GM21447 (cell line): ENCODE results near the gene WNT7B.

Experiments
- ATAC-seq: cut with Tn5 transposase; IDR thresholded peaks from one replicate; pipeline ENCODE4 v1.9.1; 2021; ENCODE audit not compliant: unreplicated experiment

The WNT7B gene

GRCh38 chr22:45997077-45997776, 20.3 kb upstream of the WNT7B start:
- ATAC-seq: no peak

- no peak for ATAC-seq
Observed at GRCh38 chr22:45996241-45997076, 19.5 kb upstream of the WNT7B start.

DNA sequence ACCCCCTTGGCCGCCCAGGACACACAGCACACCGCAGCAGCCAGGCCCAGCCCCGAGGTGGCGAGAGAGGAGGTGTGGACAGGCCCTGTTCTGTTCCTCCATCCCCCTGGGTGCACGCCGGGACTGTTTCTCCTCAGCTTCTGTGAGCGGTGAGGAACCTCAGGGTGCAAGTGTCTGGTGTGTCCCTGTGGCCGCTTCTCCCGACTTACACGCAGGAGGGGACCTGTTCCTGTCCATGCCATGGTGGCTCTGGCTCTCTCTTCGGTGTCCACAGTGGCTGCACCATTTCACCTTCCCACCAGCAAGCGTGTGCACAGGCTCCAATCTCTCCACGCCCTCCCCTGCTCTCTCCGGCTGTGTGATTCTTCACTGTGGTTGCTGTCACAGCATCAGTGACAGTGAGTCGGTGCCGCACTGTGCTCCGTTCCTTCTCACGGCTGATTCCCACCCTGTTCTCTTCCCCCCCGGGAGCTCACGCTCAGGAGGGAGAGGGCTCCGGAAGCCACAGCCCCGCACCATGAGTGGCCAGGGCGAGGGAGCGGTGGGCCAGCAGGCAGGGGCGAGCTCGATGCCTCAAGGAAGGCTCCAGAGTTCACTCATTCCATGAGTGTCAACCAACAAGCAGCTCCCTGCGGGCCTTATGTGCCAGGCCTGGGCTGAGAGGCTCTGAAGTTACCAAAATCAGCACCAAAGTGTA, 18.6 kb upstream of the WNT7B start:
- no peak for ATAC-seq

DNA sequence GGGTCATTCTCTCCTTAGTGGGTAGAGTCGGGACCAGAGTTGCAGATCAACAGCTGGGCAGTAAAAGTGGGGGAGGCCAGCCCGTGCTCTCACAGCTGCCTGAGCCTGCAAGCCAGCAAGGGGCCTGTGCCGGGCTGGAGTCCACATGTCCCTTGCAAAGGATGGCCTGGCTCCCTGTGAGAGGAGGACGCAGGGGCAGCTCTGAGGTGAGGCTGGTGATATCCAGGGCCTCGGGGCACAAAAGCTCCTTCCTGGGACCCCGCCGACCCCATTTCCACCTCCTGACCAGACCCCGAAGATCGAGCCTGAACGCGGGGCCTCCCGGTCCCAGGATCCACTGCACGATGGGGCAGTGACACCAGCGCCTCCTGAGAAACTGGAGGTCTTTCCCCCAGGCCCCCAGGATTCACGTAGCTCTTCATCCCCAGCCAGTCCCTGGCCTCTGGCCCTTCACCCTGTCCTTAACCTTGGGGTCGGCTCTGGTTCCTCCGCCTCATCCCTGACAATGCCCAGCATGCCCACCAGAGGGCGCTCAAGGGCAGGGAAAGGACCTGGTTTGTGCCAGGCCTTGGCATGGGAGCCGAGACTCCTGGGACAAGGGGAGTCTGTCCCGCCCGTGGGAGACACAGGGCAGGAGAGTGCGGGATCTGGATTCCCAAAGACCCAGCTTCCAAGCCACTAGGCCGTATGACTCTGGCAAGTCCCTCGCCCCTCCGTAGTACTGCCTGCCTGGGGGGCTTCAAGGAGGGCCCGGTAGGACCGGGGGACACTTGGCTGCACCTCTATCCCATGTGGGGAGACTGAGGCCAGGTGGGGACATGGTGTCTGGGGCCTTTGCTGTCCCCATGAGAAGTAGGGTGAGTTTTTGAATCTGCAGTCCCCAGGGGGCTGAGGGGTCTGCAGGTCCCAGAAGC, 17.8 kb upstream of the WNT7B start:
- ATAC-seq: no peak

GRCh38 chr22:45993841-45994240, 16.9 kb upstream of the WNT7B start:
- no peak for ATAC-seq

DNA sequence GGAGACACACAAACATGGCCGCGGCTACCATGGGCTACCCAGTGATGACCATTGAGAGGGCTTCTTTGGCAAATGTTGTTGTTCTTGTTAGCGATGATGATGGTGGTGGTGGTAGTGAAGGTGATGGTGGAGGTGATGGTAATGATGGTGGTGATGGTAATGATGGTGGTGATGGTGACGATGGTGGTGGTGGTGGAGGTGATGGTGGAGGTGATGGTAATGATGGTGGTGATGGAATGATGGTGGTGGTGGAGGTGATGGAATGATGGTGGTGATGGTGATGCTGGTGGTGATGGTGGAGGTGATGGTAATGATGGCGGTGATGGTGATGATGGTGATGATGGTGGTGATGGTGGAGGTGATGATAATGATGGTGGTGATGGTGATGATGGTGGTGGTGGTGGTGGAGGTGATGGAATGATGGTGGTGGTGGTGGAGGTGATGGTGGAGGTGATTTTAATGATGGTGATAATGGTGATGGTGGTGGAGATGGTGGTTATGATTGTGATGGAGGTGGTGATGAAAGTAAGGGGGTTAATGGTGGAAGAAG, 16.3 kb upstream of the WNT7B start:
- no peak for ATAC-seq

- no peak for ATAC-seq
Observed at GRCh38 chr22:45992737-45993136, 15.8 kb upstream of the WNT7B start.

DNA sequence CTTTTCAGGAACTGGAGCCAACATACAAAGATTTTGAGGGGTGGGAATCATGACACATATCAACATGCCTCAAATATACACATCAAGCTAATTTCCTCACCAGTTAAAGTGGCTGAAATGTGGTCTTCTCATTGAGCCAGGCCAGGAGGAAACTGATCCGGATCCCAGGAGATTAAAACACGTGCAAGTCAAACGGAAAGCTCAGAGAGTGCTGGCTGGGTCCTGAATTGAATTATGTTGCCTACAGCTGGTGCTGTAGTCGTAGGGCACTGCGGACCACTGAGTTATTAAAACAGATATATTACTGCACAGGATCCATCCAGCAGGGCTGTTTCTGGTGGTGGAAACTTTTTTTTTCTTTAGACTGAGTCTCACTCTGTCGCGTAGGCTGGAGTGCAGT, 14.1 kb upstream of the WNT7B start:
- ATAC-seq: no peak

- ATAC-seq: no peak
Observed at GRCh38 chr22:45987136-45987861, 10.3 kb upstream of the WNT7B start.

DNA sequence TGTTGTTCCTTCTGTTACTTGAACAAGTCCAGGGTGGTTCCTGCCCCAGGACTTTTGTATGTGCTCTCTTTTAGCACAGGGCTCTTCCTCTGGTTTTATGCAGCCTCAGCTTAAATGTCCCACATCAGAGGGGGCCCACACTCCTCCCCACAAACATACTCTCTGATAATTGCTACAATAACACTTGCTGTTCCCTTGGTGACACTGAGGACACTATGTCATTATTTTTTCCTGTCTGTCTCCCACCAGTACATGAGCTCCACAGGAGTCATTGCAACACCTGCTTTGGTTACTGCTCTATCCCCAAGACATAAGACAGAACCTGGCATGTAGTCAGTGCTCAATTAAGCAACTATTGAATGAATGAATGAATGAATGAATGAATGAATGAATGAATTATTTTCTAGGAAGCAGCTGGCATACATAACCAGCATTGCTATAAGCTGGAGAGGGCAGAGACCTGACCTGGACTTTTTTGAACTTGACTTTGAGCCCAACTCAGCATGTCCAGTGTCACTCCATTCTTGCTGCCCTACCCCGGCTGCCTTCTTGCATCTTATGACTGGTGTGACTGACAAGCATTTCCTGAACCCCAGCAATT, 7.5 kb upstream of the WNT7B start:
- no peak for ATAC-seq

- ATAC-seq: no peak
Observed at GRCh38 chr22:45983797-45984196, 6.8 kb upstream of the WNT7B start.

GRCh38 chr22:45980761-45981160, 3.8 kb upstream of the WNT7B start:
- no peak for ATAC-seq

- no peak for ATAC-seq
Observed at GRCh38 chr22:45980268-45980570, 3.3 kb upstream of the WNT7B start.

GRCh38 chr22:45978275-45978713, 1.3 kb upstream of the WNT7B start:
- no peak for ATAC-seq

GRCh38 chr22:45977551-45978274, 751 bp upstream of the WNT7B start:
- no peak for ATAC-seq

DNA sequence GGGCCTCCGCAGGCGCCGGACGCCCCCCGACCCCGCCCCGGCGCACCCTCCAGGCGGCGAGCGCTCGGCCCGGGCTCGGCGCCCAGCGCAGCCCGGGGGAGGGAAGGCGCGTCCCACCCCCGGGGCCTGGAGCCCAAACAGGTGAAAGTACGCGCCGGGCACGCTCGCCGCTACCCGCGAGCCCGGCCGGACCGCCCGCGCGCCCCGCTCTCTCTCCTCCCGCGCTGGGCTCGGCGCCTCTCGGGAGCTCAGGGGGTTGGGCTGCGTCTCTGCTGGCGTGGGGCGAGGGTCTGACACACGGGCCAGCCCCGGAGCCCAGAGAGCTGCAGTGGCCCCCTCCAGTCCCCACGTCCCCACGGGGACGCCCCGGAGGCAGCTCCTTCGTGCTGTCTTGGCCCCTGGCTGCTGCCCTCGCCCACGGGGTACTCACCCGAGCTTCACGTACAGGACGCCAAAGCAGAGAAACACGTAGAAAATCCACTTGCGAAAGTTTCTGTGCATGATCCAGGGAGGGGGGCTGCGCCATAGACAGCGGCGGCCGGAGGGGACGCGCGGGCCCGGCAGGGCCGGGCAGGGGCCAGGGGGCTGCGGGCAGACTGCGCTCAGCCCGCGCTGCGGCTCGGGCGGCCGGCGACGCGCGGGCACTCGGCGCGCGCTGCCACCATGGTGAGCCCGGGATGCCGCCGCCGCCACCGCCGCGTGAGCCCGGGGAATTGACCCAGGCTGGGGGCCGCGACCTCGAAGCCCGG, 534 bp downstream of the WNT7B start:
- ATAC-seq: no peak

- ATAC-seq: no peak
Observed at GRCh38 chr22:45975164-45976161, 1.5 kb downstream of the WNT7B start.
